Ishikawa (cell line): ENCODE measurements around the gene DDX17.

Experiments
- RAD21 ChIP-seq: IDR thresholded peaks from 2 replicates; pipeline ENCODE4 v1.6.1; 2012; ENCODE audit warnings: low read depth
- TAF1 ChIP-seq: IDR thresholded peaks from 2 replicates; pipeline ENCODE4 v1.6.1; 2012; ENCODE audit warnings: low read depth, mild to moderate bottlenecking
- TF ChIP-seq, protein P1 (sequence below): IDR thresholded peaks from 2 replicates; pipeline ENCODE4 v1.6.1; 2012

DNA sequence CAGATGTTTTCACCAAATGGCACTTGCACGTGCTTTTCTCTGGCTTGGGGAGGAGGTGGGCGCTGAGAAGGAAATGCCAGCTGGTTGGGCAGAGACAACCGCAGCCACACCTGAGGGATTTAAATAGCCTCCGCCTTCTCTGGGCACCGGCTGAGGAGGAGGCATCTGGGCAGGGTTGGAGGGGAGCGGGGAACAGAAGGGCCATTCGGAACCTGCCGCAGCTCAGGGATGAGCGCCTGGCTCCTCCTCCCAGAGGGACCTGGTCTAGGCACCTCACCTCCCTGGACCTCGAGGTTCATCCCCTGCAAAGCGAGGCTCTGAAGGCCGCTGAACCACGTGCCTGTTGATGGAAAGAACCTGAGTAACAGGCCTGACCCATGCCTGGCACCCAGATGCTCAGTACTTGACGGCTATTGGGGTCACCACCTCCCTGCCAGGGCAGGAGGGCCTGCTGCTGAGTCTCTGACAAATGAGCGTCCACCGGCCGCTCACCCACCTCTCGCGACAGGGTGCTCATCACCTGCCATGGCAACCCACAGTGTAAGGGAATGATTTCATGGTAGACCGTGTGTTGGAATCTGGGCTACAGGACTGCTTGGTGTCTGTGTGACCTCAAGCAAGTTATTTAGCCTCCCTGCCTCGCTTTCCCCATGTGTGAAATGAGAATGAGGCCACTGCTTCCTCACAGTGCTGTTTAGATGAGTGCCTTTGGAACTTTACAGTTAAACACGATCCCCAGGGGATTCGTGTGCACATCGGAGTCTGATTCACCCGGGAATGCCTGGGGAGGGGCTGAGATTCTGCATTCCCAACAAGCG lies 40.2 kb downstream of the DDX17 start:
- TF ChIP-seq, protein P1, sequence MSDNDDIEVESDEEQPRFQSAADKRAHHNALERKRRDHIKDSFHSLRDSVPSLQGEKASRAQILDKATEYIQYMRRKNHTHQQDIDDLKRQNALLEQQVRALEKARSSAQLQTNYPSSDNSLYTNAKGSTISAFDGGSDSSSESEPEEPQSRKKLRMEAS: peak; percentile 91
- no peak for TF ChIP-seq TAF1
- TF ChIP-seq RAD21: no peak
